Mononuclear cell (primary cell): ENCODE measurements around the gene THBS2. TPM values are rescaled to one million over a fixed set of nuclear protein-coding genes. Genes with fewer than 3 reads are reported as not detected.
"Not testable (repeated sequence)": the region's sequence is repeated elsewhere in the genome, so short reads cannot be mapped to it uniquely, and the experiment has no call there.

Source experiments
- H3K27me3 ChIP-seq: 2 replicates; pipeline ENCODE4 v1.6.0; 2011; ENCODE audit warnings: low read length, control low read depth; ENCODE audit not compliant: insufficient read depth
- H3K4me1 ChIP-seq: 2 replicates; pipeline ENCODE4 v1.5.1; 2011; ENCODE audit warnings: mild to moderate bottlenecking, low read length, control low read depth; ENCODE audit not compliant: insufficient read depth
- H3K4me3 ChIP-seq: 2 replicates; pipeline ENCODE4 v1.5.1; 2011; ENCODE audit warnings: mild to moderate bottlenecking, low read length, moderate library complexity
- H3K9me3 ChIP-seq: 2 replicates; pipeline ENCODE4 v1.5.1; 2011; ENCODE audit warnings: low read depth, mild to moderate bottlenecking, control low read depth, low read length
- total RNA-seq: library from RNA; depleted of rRNA; stranded (reverse); fragments of >200 nt; gene quantifications from one replicate; pipeline ENCODE4 v1.2.3, GENCODE V29; 2012

THBS2 gene
- total RNA-seq, 1 donor: under 0.01 TPM

DNA sequence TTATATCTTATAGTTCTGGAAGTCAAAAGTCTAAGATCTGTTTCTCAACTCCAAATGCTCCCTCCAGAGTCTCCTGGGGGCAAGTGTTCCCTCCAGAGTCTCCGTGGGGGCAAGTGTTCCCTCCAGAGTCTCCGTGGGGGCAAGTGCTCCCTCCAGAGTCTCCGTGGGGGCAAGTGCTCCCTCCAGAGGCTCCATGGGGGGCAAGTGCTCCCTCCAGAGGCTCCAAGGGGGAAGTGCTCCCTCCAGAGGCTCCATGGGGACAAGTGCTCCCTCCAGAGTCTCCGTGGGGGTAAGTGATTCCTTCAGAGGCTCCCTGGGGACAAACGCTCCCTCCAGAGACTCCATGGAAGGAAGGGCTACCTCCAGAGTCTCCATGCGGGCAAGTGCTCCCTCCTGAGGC, 34.0 kb upstream of the THBS2 start:
- Histone ChIP-seq H3K9me3 (no peaks in the 10 kb centered on the region), H3K27me3 (no peaks in the 10 kb centered on the region), H3K4me3 (no peak overlapping the region), H3K4me1 (peaks cover 46% of the 10 kb centered on the region)

GRCh38 chr6:169286961-169287360, 33.3 kb upstream of the THBS2 start:
- Histone ChIP-seq H3K27me3 (no peaks in the 10 kb centered on the region), H3K4me3 (no peak overlapping the region), H3K9me3 (no peaks in the 10 kb centered on the region), H3K4me1 (peaks cover 39% of the 10 kb centered on the region)

- H3K4me3 ChIP-seq: no peak overlapping the region
- peaks cover 21% of the 10 kb centered on the region for H3K4me1 ChIP-seq
- H3K9me3 ChIP-seq: no peaks in the 10 kb centered on the region
- no peaks in the 10 kb centered on the region for H3K27me3 ChIP-seq
Observed at GRCh38 chr6:169285165-169285564, 31.5 kb upstream of the THBS2 start.

- Histone ChIP-seq H3K4me3 (no peak overlapping the region), H3K27me3 (no peaks in the 10 kb centered on the region), H3K4me1 (peaks cover 9% of the 10 kb centered on the region), H3K9me3 (no peaks in the 10 kb centered on the region)
Observed at GRCh38 chr6:169283924-169284323, 30.3 kb upstream of the THBS2 start.

DNA sequence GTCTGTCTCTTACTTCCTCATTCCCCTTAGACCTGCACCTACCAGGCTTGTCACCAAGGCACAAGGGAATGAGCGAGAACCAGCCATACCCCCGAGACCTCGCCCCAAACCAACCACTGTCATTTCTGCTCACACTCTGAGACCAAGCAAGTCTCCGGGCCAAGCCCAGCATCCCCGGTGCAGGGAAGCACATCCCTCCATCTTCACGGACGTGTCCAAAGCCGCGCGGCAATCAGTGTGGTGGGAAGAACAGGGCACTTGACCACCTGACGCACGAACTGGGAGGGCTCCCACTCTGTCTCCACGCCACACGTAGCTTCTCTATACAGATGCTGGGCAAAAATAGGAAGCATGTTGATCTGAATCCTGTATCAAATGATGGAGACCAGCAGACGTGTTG, 28.4 kb upstream of the THBS2 start:
- no peaks in the 10 kb centered on the region for H3K9me3 ChIP-seq
- no peak overlapping the region for H3K4me3 ChIP-seq
- no peaks in the 10 kb centered on the region for H3K27me3 ChIP-seq
- no peaks in the 10 kb centered on the region for H3K4me1 ChIP-seq

DNA sequence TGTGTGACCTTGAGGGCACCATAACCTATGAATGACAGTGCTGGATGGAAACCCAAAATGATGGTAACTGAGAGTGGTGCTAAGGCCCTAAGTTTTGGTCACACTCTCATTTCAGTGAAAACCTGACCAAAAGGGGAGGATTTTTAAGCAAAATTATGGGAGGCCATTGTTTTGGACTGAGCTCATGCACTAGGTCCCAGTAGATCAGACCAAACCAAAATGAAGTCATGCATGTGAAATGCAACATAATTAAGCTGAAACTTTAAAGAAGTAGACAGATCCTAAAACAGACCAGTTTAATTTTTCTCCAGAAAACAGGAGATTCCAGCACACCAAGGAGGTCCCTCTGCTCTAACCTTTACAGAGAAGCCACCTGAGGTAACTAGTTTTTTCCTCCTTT, 24.0 kb upstream of the THBS2 start:
- no peak overlapping the region for H3K4me3 ChIP-seq

GRCh38 chr6:169274781-169275180, 21.1 kb upstream of the THBS2 start:
- no peak overlapping the region for H3K4me3 ChIP-seq
- no peaks in the 10 kb centered on the region for H3K9me3 ChIP-seq
- peaks cover 1% of the 10 kb centered on the region for H3K4me1 ChIP-seq
- no peaks in the 10 kb centered on the region for H3K27me3 ChIP-seq

More for the DNA sequence above, 24.0 kb upstream of the THBS2 start:
- Histone ChIP-seq H3K4me1 (no peaks in the 10 kb centered on the region), H3K27me3 (no peaks in the 10 kb centered on the region), H3K9me3 (no peaks in the 10 kb centered on the region)

- Histone ChIP-seq H3K4me3 (no peak overlapping the region), H3K27me3 (no peaks in the 10 kb centered on the region), H3K4me1 (peaks cover 12% of the 10 kb centered on the region), H3K9me3 (no peaks in the 10 kb centered on the region)
Observed at GRCh38 chr6:169273511-169273910, 19.9 kb upstream of the THBS2 start.

- Histone ChIP-seq H3K27me3 (no peaks in the 10 kb centered on the region), H3K4me3 (no peak overlapping the region), H3K9me3 (no peaks in the 10 kb centered on the region), H3K4me1 (peaks cover 12% of the 10 kb centered on the region)
Observed at GRCh38 chr6:169271877-169272216, 18.2 kb upstream of the THBS2 start.

GRCh38 chr6:169271158-169271876, 17.7 kb upstream of the THBS2 start:
- peaks cover 12% of the 10 kb centered on the region for H3K4me1 ChIP-seq
- no peak overlapping the region for H3K4me3 ChIP-seq
- no peaks in the 10 kb centered on the region for H3K9me3 ChIP-seq
- no peaks in the 10 kb centered on the region for H3K27me3 ChIP-seq

GRCh38 chr6:169270077-169270380, 16.4 kb upstream of the THBS2 start:
- peaks cover 12% of the 10 kb centered on the region for H3K4me1 ChIP-seq
- H3K4me3 ChIP-seq, H3K9me3 ChIP-seq, H3K27me3 ChIP-seq: not testable (repeated sequence)

DNA sequence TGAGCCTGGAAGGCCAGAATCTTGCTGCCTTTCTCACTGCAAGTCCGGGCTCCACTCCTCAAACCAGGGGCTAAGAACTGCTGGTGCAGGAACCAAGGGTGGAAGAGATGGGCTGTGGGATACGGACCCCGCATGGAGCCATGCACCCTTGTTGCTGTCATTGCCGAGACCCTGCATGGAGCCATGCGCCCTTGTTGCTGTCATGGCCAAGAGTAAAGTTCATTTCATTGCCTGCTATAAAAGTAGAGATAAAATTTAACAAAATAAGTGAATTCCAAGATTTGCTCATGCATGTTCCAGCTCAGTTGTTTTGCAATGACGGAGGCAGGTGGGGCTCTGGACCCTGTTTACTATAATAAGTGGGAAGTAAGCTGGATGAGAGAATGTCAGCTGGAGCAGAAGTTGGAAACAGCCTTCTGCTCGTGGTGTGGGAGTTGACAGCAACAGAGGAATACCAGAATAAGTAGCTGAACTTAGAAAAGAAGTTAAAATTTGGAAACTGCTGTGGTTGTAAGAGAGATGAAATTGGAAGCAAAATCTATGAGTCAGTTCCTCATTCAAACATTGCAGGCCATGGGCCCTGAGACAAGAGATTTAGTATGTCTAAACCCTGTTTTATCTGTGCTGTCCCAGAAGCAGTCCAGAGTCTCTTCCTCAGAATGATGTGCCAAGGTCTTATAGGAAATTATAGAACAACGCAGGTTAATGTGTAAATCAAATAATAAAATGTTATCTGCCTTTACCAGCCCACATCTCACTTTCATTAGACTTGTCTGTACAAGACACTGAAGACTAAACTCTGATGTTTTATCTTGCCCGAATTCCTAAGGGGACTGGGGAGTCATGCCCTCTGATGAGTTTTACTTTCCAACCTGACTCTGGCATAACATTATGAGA, 15.8 kb upstream of the THBS2 start:
- Histone ChIP-seq H3K9me3 (no peaks in the 10 kb centered on the region), H3K27me3 (no peaks in the 10 kb centered on the region), H3K4me1 (peaks cover 12% of the 10 kb centered on the region), H3K4me3 (no peak overlapping the region)

GRCh38 chr6:169268276-169268675, 14.6 kb upstream of the THBS2 start:
- peaks cover 12% of the 10 kb centered on the region for H3K4me1 ChIP-seq
- no peaks in the 10 kb centered on the region for H3K9me3 ChIP-seq
- H3K27me3 ChIP-seq: no peaks in the 10 kb centered on the region
- H3K4me3 ChIP-seq: no peak overlapping the region

- Histone ChIP-seq H3K27me3 (no peaks in the 10 kb centered on the region), H3K4me3 (no peak overlapping the region), H3K9me3 (no peaks in the 10 kb centered on the region), H3K4me1 (peaks cover 12% of the 10 kb centered on the region)
Observed at GRCh38 chr6:169266746-169267591, 13.3 kb upstream of the THBS2 start.

GRCh38 chr6:169266261-169266660, 12.6 kb upstream of the THBS2 start:
- no peak overlapping the region for H3K4me3 ChIP-seq

More at GRCh38 chr6:169266261-169266660, 12.6 kb upstream of the THBS2 start:
- H3K4me1 ChIP-seq: peaks cover 12% of the 10 kb centered on the region
- H3K27me3 ChIP-seq: no peaks in the 10 kb centered on the region
- H3K9me3 ChIP-seq: no peaks in the 10 kb centered on the region
